ENCODE results near the gene PAGE2.

GRCh38 chrX:55102754-55103153 lies 13.9 kb downstream of the PAGE2 start:
- no peak for TF ChIP-seq POLR2A (IDR thresholded peaks at IDR 0.05; ENCODE audit: low read depth, low read length)
- no peak for TF ChIP-seq POLR2AphosphoS5 (IDR thresholded peaks at IDR 0.05; ENCODE audit: low read depth, low read length)

All from GM12891 (cell line).